ENCODE measurements around the gene BAIAP2L2.
"Not testable (repeated sequence)": the region's sequence is repeated elsewhere in the genome, so short reads cannot be mapped to it uniquely, and the experiment has no call there.

Gene BAIAP2L2

DNA sequence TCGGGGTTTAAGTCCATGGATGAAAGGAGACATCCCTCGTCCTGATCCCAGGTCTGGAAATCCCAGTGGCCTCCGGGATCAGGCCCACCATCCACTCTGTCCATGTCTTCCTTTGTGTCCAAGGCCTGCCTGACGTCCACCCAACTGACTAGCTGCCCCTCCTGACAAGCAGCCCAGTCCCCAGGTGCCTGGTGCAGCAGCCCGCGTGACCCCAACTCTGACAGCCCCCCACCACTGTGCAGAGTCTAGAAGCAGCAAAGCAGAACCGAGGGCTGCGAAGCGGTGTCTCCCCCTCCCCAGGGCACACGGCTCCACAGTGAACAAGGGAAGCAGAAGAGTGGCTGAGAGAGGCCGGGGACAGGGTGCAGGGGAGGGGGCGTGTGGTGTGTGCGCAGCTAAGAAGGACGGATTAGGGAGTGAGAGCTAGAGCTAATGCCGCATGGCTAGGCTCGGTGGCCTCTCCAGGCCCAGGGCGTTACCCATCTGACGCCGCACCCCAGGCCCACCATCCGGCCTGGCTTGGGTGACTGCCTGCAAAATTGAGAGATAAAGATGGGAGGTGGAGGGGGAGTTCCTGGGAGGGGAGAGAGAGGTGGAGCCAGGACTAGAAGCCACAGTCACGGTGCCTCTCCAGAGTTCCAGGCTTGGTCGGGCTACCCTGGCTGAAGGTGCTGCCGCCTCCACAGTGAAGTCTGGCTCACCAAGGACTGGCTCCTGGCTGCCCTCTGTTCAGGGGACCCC is 16.6 kb upstream of the BAIAP2L2 start:
- DNase-seq = no peak

DNA sequence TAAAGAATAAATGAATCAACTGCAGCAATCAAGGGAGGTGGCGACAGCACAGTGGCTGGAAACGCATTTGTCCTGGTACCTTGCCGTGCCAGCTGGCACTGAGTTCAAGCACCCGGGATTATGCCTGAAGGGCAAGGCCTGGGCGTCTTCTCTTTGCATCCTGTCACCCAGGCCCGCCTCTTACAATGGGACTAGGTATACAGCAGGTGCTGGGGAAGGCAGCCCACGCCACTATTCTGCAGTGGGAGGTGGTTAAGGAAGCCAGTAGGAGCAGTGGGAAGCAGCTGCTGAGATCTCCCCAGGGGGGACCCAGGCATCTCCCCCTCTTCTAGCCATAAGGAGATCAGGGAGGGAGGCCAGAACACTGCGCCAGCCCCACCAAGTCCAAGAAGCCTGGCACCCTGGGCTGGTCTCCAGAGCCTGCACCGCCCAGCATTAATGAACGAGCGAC is 15.3 kb upstream of the BAIAP2L2 start:
- no peak for DNase-seq

DNA sequence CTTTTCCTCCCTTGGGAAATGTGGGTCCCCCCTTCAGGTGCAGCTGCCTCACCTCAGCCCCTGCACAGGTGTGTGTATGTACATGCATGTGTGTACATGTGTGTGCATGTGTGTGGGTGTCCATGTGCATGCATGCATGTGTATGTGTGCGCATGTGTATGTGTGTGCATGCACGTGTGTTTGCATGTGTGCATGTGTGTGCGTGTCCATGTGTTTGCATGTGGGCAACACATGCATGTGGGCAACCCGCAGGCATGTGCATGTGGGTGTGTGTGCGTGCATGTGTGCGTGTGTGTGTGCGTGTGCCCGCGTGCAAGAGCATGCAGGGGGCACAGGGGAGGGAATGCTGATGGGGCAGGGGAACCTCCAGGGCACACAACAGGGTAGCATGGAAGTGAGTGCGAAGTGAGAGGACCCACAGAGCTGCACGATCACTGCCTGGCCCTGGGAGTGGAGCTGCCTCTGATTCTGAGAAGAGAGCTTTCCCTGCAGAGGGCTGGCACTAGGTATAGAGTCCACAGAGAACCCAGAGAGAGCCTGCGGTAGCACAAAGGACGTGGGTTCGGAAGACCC is 14.6 kb upstream of the BAIAP2L2 start:
- no peak for DNase-seq

DNA sequence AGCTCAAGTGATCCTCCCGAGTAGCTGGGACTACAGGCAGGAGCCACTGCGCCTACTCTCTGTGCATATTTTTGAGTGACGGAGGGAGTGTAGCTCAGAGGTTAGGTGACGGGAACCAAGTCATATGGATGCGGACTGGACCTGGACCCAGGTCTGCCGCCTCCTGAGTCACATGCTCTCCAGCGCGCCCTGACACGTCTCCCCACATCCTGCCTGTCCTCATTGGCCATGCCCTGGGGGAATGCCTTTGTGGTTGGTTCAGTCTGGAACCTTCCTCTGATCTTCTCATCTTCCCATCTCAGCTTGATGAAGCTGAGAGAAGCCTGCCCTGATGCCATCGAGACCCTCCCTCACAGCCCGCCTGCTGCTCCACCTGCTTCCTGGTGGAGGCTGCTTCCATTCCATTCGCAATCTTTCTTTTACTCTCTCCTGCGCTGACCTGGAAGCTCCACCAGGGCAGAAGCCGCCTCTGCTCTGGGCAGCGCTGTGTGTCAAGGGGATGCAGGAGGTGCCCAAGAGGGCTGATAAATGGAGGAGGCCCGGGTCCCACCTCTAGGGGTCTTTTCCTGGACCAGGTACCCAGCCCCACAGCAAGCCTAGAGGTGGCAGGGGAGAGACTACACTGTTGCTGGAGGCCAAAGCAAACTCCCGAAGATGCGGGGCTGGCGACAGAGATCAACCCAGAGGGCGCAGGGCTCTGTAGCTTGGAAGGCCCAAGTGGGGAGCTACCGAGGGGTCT is 13.9 kb upstream of the BAIAP2L2 start:
- no peak for DNase-seq

DNA sequence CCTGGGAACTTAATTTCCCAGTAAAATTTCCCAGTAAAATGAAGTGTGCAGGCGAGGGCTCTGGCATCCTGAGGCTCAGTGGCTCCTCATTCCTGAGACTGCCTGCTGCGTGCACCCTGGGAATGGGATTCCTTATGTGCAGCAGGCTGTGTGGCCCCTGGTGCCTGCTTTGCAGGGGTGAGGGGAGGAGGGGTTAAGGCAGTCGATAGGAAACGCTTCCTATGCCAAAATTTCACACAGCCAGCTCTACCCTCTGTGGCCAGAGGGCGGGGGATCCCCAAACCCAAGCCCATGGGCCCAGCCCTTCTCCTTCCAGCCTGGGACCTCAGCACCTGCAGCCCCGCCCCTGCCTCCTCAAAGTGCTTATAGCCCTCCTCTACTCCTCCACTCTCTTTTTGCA is 12.1 kb upstream of the BAIAP2L2 start:
- DNase-seq = no peak

DNA sequence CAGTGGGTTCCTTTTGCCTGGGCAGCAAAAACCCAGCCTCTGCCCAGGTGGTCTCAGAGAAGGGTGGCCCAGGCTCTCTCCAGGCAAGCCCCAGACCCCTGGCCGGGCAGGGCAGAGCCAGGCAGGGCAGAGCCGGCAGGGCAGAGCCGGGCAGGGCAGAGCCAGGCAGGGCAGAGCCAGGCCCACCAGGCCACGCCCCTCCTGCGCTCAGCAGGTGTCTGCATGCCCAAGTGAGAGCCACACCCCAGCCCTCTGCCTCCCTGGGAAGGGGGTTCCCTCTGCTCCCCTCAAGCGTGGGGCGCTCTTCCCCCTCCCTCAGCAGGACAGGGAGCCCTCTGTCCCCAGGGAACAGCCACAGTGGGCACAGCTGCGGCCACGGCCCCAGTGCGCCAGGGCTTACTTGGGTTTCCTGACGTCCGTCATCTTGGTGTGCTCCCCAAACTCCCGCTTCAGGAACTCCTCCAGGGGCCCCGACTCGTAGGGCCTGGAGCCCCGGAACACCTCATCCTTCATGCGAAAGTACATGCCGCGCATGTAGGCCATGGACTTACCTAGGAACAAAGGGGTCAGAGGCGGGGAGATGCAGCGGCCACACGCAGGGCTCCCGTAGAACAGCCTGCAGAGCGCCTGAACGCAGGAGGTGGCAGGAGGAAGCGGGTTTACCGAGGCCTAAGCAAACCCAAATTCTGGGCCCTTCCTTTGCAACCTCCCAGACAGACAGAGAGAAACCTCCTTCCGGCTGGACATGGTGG is 10.1 kb upstream of the BAIAP2L2 start:
- DNase-seq = no peak

DNA sequence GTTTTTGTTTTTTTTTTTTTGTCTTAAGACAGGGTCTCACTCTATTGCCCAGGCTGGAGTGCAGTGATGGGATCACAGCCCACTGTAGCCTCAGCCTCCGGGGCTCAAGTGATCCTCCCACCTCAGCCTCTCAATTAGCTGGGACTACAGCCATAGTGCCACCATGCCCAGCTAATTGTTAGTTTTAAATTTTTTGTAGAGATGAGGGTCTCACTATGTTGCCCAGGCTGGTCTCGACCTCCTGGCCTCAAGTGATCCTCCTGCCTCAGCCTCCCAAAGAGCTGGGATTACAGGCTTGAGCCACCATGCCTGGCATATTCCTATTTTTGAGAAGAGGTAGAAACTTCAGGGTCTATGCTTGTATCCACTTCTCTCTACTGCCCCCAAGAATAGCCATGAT is 8.3 kb upstream of the BAIAP2L2 start:
- DNase-seq = not testable (repeated sequence)

DNA sequence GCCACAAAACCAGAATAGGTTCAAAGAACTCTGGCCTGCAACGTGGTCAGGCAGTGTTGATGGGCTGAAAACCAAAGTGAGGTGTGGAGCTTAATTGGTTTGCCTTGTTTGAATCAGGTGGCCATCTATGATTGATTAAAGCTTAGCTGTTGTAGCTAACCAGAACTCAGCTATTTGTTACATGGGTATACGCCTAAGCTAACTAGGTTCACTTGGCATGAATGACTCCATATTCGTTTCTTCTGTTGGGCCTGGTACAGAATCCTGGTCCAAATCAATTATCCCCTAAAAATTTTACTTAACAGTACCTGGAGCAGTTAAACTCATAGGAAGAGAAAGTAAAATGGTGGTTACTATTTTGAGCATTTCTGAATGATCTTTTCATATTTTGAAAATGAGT is 7.7 kb upstream of the BAIAP2L2 start:
- DNase-seq = no peak

DNA sequence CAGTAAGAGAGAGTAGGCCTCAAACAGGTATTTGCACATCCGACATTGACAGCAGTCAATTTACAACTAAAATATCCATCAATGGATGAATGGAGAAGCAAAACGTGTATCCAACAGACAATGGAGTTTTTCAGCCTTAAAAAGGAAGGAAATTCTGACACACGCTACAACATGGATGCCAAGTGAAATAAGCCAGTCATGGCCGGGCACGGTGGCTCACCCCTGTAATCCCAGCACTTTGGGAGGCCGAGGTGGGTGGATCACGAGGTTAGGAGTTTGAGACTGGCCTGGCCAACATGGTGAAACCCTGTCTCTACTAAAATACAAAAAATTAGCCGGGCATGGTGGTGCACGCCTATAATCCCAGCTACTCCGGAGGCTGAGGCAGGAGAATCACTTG is 7.1 kb upstream of the BAIAP2L2 start:
- DNase-seq = not testable (repeated sequence)

DNA sequence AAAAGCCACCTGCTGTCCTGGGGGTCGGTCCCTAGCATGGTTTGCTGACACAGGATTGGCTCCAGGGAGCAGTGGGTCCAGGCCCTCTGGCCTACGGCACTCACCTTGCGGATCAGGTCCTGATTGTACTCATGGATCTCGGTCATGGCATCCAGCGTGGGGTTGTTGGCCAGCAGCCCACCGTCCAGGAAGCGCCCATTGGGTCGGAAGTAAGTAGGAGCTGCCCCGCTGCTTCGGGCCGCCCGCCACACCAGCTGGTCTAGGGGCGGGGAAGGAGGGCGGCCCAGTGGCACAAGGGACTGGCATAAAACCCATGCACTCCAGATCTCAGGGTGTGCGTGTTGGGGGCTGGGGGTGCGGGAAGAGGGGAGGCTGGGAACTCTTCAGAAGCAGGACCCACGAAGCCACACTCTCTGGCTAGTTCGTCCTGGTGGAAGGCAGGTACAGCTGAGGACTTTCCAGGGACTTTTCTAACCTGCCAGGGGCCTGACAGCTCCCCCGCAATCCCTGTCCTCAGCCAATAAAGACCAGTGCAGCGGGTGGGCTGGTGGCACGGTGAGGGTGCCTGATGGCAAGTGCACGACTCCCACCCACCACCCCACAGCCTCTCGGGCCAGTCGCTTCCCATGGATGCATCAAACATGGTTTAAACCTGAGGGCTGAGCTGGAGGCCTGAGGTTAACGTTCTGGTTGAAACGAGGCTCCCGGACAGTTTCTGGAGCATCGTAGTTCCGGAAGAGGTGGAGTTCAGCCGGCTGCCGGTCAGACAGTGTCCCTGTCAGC is 5.1 kb upstream of the BAIAP2L2 start:
- no peak for DNase-seq

DNA sequence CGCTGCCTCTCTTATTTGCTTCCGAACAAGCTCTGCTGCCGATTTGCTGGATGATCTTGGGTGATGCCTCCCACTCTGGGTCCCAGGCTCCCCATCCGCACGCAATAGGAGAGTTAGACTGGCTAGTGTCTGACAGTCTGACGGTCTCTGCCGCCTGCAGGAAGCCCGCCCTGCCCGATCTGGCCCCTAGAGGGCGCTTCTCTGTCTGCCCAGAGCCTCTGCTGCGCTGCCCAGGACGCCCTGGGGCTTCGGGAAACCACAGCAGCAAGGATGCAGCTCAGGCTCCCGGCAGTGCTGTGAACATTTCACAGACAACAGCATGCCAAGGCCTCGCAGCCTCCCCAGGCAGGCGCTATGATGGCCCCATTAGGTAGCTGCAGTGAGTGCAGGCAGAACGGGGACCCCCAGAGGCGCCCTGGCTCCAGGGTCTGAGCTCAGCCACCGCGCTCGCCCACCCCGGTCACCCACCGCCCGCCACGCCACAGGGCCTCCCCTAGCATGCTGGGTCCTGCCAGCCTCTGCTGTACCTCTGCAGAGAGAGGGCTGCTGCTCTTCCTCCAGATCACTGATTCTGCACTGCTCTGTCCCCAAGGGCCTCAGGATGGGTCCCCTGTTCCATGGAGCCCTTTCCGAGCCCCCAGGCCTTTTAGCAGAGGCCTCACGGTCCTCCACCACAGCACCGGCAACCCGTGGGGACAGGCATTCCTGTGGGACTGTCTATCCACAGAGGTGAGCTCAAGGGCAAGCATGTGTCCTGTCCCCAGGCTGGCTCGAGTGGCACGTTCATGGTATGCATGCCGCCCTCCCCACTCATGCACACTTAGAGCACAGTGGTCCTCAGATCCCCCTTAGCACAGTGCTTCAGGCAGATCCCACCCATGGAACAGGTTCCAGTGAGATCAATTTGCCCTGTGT is 4.3 kb upstream of the BAIAP2L2 start:
- DNase-seq = peak; percentile 91

DNA sequence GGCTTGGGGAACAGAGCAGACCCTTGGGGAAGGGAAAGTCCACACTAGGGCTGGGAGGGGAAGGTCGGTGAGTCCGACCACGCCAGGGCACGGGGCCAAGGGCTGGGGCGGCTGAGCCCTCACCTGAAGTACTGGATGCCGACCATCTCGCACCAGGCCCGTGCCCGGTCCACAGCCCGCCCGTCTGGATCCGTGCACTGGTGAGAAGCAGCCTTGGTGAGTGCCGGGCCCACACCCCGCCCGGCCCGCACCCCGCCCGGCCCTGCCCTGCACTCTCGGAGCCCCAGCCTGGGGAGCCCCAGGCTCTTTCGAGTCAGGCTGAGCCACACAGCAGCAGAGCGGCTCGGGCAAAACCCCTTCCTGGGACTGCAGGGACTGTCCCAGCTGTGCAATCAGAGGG is 1.9 kb upstream of the BAIAP2L2 start:
- DNase-seq = no peak

DNA sequence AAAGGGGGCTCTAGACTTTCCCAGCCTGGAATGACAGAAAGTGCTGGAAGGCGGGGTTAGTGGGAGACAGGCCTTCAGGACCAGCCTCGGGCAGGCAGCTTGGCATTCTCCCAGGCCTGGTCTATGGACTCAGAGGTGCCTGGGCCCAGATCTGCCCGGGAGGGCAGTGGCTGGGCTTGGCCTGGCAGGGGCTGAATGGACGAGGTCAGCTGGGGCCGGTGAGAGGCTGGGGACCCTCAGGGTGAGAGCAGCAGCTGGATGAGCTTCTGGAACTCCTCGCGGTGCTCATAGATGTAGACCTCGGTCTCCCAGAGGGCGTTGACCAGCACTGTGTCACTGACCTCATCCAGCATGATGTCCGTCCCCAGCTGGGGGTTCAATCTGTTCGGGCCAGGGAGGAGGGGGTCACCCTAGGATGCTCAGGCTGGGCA is 1.5 kb upstream of the BAIAP2L2 start:
- DNase-seq = no peak

DNA sequence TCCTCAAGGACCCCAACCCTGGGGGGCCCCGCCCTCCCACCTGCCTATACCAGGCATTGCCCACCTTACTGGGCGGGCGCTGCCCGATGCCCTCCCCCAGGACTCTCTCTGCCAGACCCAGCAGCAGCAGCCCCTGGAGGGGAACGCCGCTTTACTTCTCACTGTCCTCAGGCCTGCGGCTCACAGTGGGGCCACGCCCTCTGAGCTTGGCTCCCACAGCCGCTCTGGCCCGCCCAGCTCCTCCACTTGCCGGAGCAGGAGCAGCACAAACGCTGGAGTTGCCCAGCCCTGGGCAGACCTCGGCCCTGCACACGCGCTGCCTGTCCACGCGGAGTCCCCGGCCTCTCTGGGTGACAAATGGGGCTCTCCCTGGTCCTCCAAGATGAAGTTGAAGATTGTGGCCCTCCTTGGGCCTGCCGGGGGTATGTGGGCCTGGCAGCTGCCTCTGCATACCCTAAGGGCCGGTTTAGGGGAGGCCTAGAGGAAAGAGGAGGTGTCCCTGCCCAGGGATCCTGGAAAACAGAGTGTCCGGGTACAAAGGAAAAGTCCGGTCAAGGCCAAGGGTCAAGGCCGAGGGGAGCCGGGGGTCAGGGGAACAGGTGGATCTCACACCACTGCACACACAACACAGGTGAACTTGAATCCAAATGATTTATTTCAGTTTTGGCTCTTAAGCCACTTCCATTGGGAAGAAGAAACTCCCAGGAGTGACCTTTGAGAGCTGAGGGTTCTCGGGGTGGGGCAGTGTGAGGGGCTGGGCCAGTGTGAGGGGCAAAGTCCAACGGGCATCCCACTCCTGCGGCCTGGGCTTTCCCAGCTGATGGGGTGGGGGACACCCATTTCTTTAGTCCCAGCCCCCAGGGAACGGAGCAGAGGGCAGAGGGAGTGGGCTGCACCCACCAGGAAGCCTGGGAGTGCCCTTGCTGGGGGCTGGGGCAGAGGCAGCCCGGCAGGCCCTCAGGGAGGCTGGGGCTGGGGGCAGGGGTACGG is 674 bp upstream of the BAIAP2L2 start:
- DNase-seq = no peak

DNA sequence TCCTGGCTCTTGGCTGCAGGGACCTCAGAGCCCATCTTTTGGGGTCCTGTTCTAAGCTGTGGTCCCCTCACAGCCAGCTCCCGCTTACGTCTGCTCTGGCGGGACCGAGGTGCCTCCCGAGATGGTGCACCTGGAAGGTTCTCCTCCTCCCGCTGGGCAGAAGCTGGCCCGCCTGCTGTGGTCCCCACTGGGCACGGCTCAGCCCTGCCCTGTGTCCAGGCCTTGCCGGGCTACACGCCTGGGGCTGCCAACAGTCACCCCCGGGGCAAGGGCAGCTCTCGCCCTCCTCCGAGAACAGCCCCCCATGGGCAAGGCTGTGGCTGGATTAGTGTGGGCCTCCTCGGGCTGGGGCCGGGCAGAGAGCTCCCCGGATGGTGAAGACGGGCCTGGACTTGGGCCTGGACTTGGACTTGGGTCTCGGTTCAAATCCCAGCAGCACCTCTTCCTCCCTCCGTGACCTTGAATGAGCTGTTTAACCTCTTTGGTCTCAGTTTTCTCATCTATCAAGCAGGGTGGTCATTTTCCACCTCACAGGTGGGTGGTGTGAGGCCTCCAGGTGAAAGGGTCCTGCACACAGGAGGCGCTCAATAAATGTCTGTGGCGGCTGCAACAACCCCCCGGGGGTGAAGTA is 998 bp downstream of the BAIAP2L2 start:
- no peak for DNase-seq

DNA sequence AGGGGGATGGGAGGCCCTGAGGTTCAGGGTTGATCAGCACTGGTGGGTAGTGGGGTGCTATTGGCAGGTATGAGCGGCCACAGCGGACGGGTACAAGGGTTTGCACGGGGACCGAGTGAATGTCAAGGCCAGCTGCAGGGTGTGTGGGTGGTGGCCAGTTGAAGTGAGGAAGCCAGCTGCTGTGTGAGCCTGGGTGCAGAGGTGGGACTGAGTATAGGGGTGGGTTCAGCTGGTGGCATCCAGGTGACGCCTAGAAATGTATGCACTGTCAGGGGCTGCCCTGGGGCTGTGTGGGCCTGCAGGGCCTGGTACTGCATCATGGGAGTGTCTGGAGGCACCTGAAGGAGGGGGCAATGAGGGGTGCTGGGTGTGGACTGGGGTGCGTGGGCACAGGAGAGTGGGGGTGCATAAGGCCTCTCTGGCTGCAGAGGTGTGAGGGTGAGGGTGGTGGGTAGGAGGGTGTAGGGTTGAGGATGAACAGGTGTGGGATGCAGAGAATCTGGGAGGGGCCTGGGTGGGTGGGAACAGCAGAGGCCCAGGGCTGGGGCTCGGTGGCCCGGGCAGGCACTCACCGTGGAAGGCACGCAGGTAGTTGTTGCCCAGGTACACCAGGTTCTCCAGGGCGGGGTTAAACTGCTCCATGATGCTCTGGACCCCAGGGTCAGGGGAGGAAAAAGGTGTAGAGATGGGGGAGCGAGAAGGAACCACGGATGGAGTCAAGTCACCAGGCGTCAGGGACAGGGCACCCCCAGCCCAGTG is 1.7 kb downstream of the BAIAP2L2 start:
- no peak for DNase-seq

DNA sequence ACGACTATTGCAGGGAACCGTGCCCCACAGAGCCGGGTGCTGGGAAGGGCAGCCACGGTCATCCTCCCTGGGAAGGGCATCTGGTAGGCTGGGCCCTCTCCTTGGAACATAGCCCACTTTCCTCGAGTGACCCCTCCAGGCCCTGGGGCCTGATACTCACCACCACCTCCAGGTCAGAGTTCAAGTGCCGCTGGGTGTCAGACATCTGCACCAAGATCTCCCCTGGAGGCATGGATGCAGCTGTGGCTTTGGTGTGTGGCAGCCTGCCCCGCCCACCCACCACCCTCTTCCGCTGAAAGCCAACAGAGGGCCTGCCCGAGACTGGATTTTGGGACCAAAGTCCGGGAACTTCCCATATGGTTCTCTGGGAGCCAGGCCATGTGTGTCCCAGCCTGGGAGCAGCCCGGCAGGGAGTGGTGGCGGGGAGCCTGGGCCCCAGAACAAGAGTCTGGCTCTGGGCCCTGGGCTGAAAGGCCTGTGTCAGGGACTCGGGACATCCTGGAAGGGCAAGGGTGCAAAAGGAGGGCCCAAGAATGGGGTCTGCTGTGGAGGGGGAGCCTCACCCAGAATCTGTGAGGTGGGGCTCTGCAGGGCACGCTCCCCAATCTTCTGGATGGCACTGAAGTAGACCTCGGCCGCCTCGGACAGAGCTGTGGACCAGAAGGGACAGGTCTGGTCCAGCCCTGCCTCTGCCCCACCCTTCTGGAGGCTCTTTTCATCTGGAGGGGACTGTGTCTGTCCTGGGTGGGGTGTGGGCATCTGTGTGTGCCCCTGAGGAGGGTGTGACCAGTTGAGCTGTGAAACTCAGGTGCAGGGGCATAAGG is 2.6 kb downstream of the BAIAP2L2 start:
- DNase-seq = no peak

All from activated effector memory CD4-positive, alpha-beta T cell treated with anti-CD3 and anti-CD28 coated beads, Interleukin-2, amount 50 U/mL, for 16 hours (primary cell).